Effector memory CD4-positive, alpha-beta T cell (primary cell): ENCODE measurements around the gene CRYAB.

Experiments
- DNase-seq, 3 donors: peaks; one replicate each; pipeline ENCODE4 v3.0.0-alpha.2; 2020
- H3K27ac ChIP-seq: 2 replicates; pipeline ENCODE4 v1.7.0; 2013; ENCODE audit warnings: mild to moderate bottlenecking, low read length, moderate library complexity; ENCODE audit not compliant: insufficient read depth, poor library complexity, severe bottlenecking
- H3K27me3 ChIP-seq: replicated peaks from 2 replicates; pipeline ENCODE4 v1.7.0; 2013; ENCODE audit warnings: mild to moderate bottlenecking, low read length; ENCODE audit not compliant: insufficient read depth, control insufficient read depth, poor library complexity, severe bottlenecking
- H3K36me3 ChIP-seq: 2 replicates; pipeline ENCODE4 v1.7.0; 2013; ENCODE audit warnings: mild to moderate bottlenecking, low read length, moderate library complexity; ENCODE audit not compliant: control insufficient read depth, insufficient read depth
- H3K4me1 ChIP-seq: 2 replicates; pipeline ENCODE4 v1.7.0; 2013; ENCODE audit warnings: low read length, mild to moderate bottlenecking; ENCODE audit not compliant: control insufficient read depth, insufficient read depth, poor library complexity, severe bottlenecking
- H3K4me3 ChIP-seq: 2 replicates; pipeline ENCODE4 v1.7.0; 2013; ENCODE audit warnings: low read length, low read depth, mild to moderate bottlenecking; ENCODE audit not compliant: insufficient read depth, poor library complexity, severe bottlenecking
- H3K9me3 ChIP-seq: 2 replicates; pipeline ENCODE4 v1.7.0; 2013; ENCODE audit warnings: mild to moderate bottlenecking, low read length, moderate library complexity; ENCODE audit not compliant: control insufficient read depth

CRYAB gene

DNA sequence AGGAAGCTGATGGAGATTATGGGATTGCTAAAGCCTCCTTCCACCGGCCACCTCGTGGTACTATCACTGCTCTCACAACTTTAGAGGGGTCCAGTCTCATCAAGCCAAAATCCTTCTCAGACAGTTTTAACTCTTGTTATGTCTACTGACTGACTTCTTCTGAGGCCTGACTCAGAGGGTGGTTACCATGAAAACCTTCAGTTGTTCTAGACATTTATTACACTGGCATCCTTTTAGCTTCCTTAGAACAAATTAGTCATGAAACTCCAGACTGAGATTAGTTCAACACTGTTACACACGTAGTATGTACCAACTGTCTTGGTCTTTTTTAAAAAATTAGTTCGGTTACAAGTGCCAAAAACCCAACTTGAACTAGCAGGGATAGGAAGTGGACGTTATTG lies 33.1 kb upstream of the CRYAB start:
- Histone ChIP-seq H3K9me3 (no peaks in the 10 kb centered on the region), H3K4me1 (no peaks in the 10 kb centered on the region), H3K36me3 (no peaks in the 10 kb centered on the region), H3K27ac (no peak overlapping the region), H3K4me3 (no peak overlapping the region), H3K27me3 (no peaks in the 10 kb centered on the region)
- DNase-seq: no peak

DNA sequence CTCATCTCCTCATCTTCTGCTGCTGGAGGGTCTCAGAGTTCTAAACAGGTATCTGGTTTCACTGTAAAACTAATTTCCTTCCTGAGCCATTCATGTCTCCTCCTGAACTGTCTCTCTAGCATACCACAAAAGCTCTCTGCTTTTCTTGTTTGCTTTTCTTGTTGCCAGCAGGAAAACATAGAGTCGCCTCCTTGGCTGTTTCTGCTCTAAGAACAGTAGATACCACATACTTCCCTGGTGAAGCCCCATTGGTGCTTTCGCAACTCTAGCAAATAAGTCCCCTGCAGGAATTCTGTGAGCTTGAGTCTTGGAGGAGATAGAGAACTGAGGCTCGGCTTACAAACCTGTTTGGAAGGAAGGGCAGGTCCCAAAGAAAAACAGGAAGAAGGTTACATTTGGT lies 32.6 kb upstream of the CRYAB start:
- Histone ChIP-seq H3K4me1 (no peaks in the 10 kb centered on the region), H3K27ac (no peak overlapping the region), H3K4me3 (no peak overlapping the region), H3K9me3 (no peaks in the 10 kb centered on the region), H3K27me3 (no peaks in the 10 kb centered on the region), H3K36me3 (no peaks in the 10 kb centered on the region)
- DNase-seq: no peak

DNA sequence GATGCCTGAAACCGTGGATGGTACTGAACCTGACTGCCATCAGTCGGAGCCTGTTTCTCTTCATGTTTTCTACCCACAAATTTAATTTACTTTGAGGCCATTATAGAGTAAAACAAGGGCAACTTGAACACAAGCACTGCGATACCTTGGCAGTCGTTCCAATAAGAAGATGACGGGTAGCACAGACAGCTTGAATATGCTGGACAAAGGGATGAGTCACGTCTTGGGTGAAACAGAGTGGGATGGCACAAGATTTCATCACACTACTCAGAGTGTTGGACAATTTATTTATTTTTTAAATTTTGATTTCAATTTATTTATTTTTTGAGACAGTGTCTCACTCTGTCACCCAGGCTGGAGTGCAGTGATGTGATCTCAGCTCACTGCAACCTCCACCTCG lies 31.3 kb upstream of the CRYAB start:
- Histone ChIP-seq H3K9me3 (no peaks in the 10 kb centered on the region), H3K36me3 (no peaks in the 10 kb centered on the region), H3K27me3 (no peaks in the 10 kb centered on the region), H3K4me1 (peaks cover 8% of the 10 kb centered on the region), H3K27ac (no peak overlapping the region), H3K4me3 (no peak overlapping the region)
- no peak for DNase-seq

DNA sequence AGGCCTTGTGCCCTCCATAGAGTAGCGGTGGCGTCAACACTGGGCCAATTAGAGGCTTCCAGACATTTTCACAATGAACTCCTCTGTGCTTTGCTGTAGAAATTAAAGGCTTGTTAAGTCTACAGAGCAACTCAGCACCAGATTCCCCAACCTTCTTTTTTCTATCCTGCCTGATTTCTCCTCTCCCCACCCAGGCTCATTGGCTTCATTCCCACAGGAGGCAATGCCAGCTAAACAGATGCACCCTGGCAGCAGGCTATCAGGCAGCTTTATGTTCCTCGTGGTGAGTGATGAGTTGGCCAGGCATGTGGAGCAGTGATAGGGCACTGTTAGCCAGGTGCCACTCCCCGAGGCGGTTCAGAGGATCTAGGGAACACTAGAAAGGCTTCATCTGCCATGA lies 30.4 kb upstream of the CRYAB start:
- Histone ChIP-seq H3K27me3 (no peaks in the 10 kb centered on the region), H3K4me1 (peaks cover 15% of the 10 kb centered on the region), H3K36me3 (no peaks in the 10 kb centered on the region), H3K27ac (no peak overlapping the region), H3K9me3 (no peaks in the 10 kb centered on the region), H3K4me3 (no peak overlapping the region)
- no peak for DNase-seq

DNA sequence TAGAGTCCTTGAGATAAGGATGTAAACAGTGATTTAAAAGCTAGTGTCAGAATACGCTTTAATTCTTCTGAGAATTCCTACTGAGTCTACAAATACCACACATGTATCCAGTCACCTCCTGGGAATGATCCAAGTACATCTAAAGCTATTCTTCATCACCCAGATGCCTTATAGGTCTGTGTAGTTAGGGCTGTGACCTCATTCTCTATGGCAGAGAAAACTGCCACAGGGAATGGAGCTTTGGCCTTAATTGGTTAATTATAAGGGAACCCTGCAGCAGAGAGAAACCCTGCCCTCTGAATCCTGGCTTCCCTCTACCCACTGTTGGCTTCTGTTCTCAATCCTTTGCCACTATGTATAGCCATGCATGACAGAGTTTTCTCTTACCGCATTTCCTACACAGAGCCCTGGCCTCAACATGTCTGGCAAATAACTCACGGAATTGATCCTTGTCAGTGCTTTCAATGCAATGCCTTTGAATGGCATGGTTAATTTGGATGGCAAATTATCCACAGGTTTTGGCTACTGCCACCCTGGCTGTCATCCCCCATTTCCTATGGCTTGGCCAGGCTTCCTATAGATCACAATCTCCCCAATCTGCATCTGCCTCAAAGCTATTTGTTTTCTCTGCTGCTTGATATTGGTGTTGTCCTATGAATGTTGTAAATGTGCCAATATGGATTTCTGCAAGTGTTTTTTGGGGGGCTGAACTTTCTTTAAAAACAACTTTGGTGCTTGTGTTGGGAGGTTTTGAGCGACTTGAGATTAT lies 28.4 kb upstream of the CRYAB start:
- Histone ChIP-seq H3K27ac (no peak overlapping the region), H3K4me1 (peaks cover 24% of the 10 kb centered on the region), H3K36me3 (no peaks in the 10 kb centered on the region), H3K4me3 (no peak overlapping the region), H3K27me3 (no peaks in the 10 kb centered on the region), H3K9me3 (no peaks in the 10 kb centered on the region)
- no peak for DNase-seq

DNA sequence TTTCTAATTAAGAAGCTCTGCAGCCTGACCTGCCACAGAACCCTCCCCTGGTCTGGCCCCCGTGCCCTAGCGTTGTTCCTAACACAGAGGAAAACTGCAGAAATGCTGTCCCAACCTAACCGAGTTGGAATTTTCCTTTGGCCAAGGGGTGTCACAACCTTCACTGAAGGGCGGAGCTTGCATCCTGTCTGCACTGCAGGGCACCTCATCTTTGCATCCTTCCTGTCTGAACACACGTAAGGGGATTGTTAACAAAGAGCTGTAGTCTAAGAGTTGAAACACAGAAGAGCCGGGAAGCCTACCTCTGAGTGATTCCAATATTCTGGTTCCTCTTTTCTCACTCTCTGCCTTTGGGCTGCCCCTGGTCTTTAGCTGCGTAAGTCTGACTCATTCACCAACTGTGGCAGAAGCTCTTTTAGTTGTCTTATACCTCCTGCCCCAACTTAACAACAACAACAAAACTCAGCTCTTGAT lies 27.2 kb upstream of the CRYAB start:
- H3K4me3 ChIP-seq: no peak overlapping the region
- H3K9me3 ChIP-seq: no peaks in the 10 kb centered on the region
- H3K27me3 ChIP-seq: no peaks in the 10 kb centered on the region
- DNase-seq: no peak
- no peaks in the 10 kb centered on the region for H3K36me3 ChIP-seq
- peaks cover 24% of the 10 kb centered on the region for H3K4me1 ChIP-seq
- H3K27ac ChIP-seq: peak overlapping the region; percentile 33

DNA sequence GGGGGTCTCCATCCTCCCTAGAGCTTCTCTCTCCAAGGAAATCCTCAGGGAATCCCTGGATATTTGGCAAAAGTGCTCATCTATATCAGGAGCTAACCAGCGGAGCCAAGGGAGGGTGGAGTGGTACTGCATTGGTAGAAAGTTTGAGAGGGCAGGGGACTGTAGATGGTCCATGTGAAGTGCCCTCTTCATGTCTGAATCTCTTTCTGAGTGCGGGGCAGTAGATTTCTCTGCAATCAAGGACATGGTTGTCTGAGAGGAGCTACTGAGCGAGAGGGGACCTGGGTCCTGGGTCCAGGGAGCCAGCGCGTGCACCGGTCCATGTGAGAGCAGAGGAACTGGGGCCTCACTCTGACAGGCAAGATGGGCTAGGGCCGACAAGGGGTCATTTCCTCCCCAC lies 26.3 kb upstream of the CRYAB start:
- Histone ChIP-seq H3K27me3 (no peaks in the 10 kb centered on the region), H3K4me3 (no peak overlapping the region), H3K9me3 (no peaks in the 10 kb centered on the region), H3K27ac (no peak overlapping the region), H3K36me3 (no peaks in the 10 kb centered on the region), H3K4me1 (peaks cover 24% of the 10 kb centered on the region)
- DNase-seq: no peak

DNA sequence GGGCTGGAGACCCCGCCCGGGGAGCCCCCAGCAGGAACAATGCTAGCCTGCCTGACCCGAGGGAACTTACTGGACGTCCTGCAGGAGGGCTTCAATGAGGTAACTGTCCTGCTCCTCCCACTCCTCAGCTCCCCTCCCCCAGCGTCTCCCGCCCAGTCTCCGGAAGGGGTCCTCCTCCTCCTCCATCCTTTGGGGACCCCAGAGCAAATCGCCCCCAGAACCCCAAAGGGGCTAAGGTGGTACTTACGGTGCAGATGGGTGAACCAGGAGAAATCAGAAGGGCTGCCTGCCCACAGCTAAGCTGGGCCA lies 25.8 kb upstream of the CRYAB start:
- H3K4me3 ChIP-seq: peak overlapping the region; percentile 72
- no peaks in the 10 kb centered on the region for H3K27me3 ChIP-seq
- peaks cover 24% of the 10 kb centered on the region for H3K4me1 ChIP-seq
- H3K36me3 ChIP-seq: no peaks in the 10 kb centered on the region
- peak overlapping the region; percentile 27 for H3K27ac ChIP-seq
- no peaks in the 10 kb centered on the region for H3K9me3 ChIP-seq
- DNase-seq: no peak

DNA sequence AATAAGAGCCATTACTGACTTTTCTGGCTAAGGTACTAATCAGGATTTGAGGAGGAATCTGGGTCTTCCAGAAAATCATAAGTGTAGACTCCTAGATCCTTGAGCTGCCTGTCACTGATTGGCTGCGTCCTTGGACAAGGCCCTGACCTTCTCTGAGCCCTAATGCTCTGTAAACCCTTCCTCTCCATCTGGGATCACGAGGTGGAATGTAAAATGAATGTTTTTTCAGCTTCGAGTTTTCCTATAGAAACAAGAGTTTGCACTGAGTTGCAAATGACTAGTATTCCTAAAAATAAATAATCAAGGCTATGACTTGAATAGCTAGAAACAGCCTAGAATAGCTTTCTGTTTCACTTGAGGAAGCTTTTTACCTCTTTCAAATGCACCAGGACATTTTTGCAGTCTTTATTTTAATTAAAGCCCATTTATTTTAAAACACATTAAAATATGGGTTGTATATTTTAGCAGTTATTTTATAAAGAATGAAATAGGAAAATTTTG lies 24.5 kb upstream of the CRYAB start:
- Histone ChIP-seq H3K27ac (no peak overlapping the region), H3K36me3 (no peaks in the 10 kb centered on the region), H3K4me3 (peak overlapping the region; percentile 72)

DNA sequence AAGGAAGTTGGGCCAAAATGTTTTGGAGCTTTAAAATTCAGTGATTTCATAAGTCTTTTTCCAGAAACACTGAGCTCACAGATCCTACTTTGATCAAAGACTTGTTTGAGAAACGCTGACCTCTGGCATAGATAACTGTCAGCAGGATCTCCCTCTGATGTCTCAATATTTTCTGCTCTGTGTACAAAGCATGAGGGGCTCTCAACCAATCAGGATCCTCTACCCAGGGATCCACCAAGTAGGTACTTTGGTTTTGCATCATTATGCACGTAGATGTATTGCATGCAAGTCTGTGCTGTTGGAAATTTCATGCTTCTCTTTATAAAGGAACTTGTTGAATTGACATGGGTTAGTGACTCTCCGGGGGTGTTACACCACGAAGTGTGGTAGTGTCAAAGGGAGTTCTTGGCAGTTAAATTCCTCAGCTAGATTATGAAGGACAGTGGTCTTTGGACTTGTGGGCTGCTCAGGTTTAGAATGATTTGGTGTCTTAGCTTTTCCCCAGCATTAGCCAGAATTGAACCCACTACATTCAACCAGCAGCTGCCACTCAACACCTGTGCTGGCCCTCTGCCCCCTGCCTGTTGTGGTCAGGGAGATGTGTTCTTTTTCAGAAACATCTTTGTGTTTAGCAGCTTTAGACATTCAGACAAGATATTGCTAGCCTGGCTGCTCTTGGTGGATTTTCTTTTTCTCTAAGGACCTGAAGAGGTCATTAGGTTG lies 23.9 kb upstream of the CRYAB start:
- Histone ChIP-seq H3K27ac (no peak overlapping the region), H3K27me3 (no peaks in the 10 kb centered on the region), H3K36me3 (no peaks in the 10 kb centered on the region), H3K9me3 (no peaks in the 10 kb centered on the region), H3K4me3 (no peak overlapping the region), H3K4me1 (peaks cover 30% of the 10 kb centered on the region)
- DNase-seq: no peak

More for the DNA sequence above, 24.5 kb upstream of the CRYAB start:
- H3K9me3 ChIP-seq: no peaks in the 10 kb centered on the region
- no peak for DNase-seq
- no peaks in the 10 kb centered on the region for H3K27me3 ChIP-seq
- peaks cover 30% of the 10 kb centered on the region for H3K4me1 ChIP-seq
